HG03460 (cell line): ENCODE measurements around the gene OLFML2B.
"Not testable (repeated sequence)": the region's sequence is repeated elsewhere in the genome, so short reads cannot be mapped to it uniquely, and the experiment has no call there.

Experiments
- ATAC-seq: cut with Tn5 transposase; IDR thresholded peaks from one replicate; pipeline ENCODE4 v1.9.1; 2021; ENCODE audit not compliant: unreplicated experiment

OLFML2B gene

GRCh38 chr1:162036163-162036562 lies 12.5 kb upstream of the OLFML2B start:
- no peak for ATAC-seq

- no peak for ATAC-seq
Measured at GRCh38 chr1:162035241-162035640, 11.6 kb upstream of the OLFML2B start.

GRCh38 chr1:162033428-162033827 lies 9.8 kb upstream of the OLFML2B start:
- no peak for ATAC-seq

GRCh38 chr1:162030759-162031280 lies 7.2 kb upstream of the OLFML2B start:
- ATAC-seq = no peak

- ATAC-seq = no peak
Measured at GRCh38 chr1:162029157-162029556, 5.5 kb upstream of the OLFML2B start.

GRCh38 chr1:162028726-162029125 lies 5.1 kb upstream of the OLFML2B start:
- ATAC-seq = peak; percentile 52

GRCh38 chr1:162026881-162027280 lies 3.2 kb upstream of the OLFML2B start:
- ATAC-seq = no peak

GRCh38 chr1:162025541-162025940 lies 1.9 kb upstream of the OLFML2B start:
- ATAC-seq = no peak

GRCh38 chr1:162023181-162023546 lies 505 bp downstream of the OLFML2B start:
- no peak for ATAC-seq

GRCh38 chr1:162022626-162023025 lies 1.0 kb downstream of the OLFML2B start:
- no peak for ATAC-seq

- ATAC-seq = no peak
Measured at GRCh38 chr1:162021124-162021523, 2.5 kb downstream of the OLFML2B start.

GRCh38 chr1:162020150-162020549 lies 3.5 kb downstream of the OLFML2B start:
- no peak for ATAC-seq

- ATAC-seq = no peak
Measured at GRCh38 chr1:162019446-162019845, 4.2 kb downstream of the OLFML2B start.

GRCh38 chr1:162019006-162019405 lies 4.7 kb downstream of the OLFML2B start:
- no peak for ATAC-seq

GRCh38 chr1:162018418-162018817 lies 5.3 kb downstream of the OLFML2B start:
- no peak for ATAC-seq

- not testable (repeated sequence) for ATAC-seq
Measured at GRCh38 chr1:162017791-162018190, 5.9 kb downstream of the OLFML2B start.

GRCh38 chr1:162016631-162017030 lies 7.0 kb downstream of the OLFML2B start:
- no peak for ATAC-seq

GRCh38 chr1:162015196-162015595 lies 8.5 kb downstream of the OLFML2B start:
- ATAC-seq = no peak

- no peak for ATAC-seq
Measured at GRCh38 chr1:162014202-162014601, 9.5 kb downstream of the OLFML2B start.

- ATAC-seq = no peak
Measured at GRCh38 chr1:162013289-162013688, 10.4 kb downstream of the OLFML2B start.

- ATAC-seq = no peak
Measured at GRCh38 chr1:162011337-162012012, 12.2 kb downstream of the OLFML2B start.

- no peak for ATAC-seq
Measured at GRCh38 chr1:162010175-162010506, 13.5 kb downstream of the OLFML2B start.

- no peak for ATAC-seq
Measured at GRCh38 chr1:162009501-162010174, 14.0 kb downstream of the OLFML2B start.
